ENCODE results near the gene EPM2AIP1. TPM values are rescaled to one million over a fixed set of nuclear protein-coding genes. Genes with fewer than 3 reads are reported as not detected.
"Not testable (repeated sequence)": the region's sequence is repeated elsewhere in the genome, so short reads cannot be mapped to it uniquely, and the experiment has no call there.

EPM2AIP1 gene
- total RNA-seq, 1 donor from 2014 or later = 16.5 TPM

DNA sequence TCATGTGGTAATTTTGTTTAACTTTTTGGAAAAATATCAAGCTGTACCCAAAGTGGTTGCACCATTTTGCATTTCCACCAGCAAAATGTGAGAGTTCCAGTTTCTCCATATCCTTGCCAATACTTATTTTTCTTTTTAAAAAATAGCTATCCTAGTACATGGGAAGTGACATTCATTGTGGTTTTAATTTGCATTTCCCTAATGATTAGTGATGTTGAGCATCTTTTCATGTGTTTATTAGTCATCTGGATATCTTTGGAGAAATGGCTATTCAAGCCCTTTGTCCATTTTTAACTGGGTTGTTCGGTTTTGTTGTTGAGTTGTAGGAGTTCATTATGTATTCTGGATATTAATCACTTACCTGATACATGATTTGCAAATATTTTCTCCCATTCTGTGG, 28.6 kb downstream of the EPM2AIP1 start:
- H3K27me3 Mint-ChIP-seq (ENCODE audit: low read depth, unreplicated experiment) = no peaks in the 10 kb centered on the region
- H3K27ac ChIP-seq (ENCODE audit: low read depth, low read length) = no peak overlapping the region
- FAIRE-seq = no peak
- H3K4me1 Mint-ChIP-seq (ENCODE audit: low read depth, unreplicated experiment) = no peaks in the 10 kb centered on the region
- H3K4me3 ChIP-seq (ENCODE audit: insufficient read depth, low read depth, low read length) = no peak overlapping the region
- H3K9me3 Mint-ChIP-seq (ENCODE audit: unreplicated experiment) = peaks cover 2% of the 10 kb centered on the region
- H3K27me3 ChIP-seq (ENCODE audit: insufficient read depth, low read length) = no peaks in the 10 kb centered on the region
- H4K20me1 ChIP-seq (ENCODE audit: insufficient read depth, low read length) = no peaks in the 10 kb centered on the region
- H3K36me3 Mint-ChIP-seq (ENCODE audit: low read depth, unreplicated experiment) = no peaks in the 10 kb centered on the region
- no peaks in the 10 kb centered on the region for H3K9me3 ChIP-seq (ENCODE audit: insufficient read depth, low read depth, low read length)
- H3K4me1 ChIP-seq (ENCODE audit: insufficient read depth, low read length) = no peaks in the 10 kb centered on the region
- H3K4me3 Mint-ChIP-seq (ENCODE audit: unreplicated experiment) = no peak overlapping the region
- H3K79me2 ChIP-seq (ENCODE audit: insufficient read depth, low read length) = no peaks in the 10 kb centered on the region
- DNase-seq (ENCODE audit: low read depth) = no peak
- no peak overlapping the region for H3K27ac Mint-ChIP-seq (ENCODE audit: unreplicated experiment)
- no peak overlapping the region for H3K9ac ChIP-seq (ENCODE audit: low read length)
- no peak overlapping the region for H2AFZ ChIP-seq (ENCODE audit: low read depth, low read length)
- no peak for TF ChIP-seq EZH2 (IDR thresholded peaks at IDR 0.05; ENCODE audit: insufficient read depth, low read length)
- TF ChIP-seq, protein P1, sequence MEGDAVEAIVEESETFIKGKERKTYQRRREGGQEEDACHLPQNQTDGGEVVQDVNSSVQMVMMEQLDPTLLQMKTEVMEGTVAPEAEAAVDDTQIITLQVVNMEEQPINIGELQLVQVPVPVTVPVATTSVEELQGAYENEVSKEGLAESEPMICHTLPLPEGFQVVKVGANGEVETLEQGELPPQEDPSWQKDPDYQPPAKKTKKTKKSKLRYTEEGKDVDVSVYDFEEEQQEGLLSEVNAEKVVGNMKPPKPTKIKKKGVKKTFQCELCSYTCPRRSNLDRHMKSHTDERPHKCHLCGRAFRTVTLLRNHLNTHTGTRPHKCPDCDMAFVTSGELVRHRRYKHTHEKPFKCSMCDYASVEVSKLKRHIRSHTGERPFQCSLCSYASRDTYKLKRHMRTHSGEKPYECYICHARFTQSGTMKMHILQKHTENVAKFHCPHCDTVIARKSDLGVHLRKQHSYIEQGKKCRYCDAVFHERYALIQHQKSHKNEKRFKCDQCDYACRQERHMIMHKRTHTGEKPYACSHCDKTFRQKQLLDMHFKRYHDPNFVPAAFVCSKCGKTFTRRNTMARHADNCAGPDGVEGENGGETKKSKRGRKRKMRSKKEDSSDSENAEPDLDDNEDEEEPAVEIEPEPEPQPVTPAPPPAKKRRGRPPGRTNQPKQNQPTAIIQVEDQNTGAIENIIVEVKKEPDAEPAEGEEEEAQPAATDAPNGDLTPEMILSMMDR (IDR thresholded peaks at IDR 0.05; ENCODE audit: insufficient read depth, low read depth, low read length) = no peak
- no peak overlapping the region for H3K4me2 ChIP-seq (ENCODE audit: low read length)
- H3K36me3 ChIP-seq (ENCODE audit: insufficient read depth, low read length) = no peaks in the 10 kb centered on the region

DNA sequence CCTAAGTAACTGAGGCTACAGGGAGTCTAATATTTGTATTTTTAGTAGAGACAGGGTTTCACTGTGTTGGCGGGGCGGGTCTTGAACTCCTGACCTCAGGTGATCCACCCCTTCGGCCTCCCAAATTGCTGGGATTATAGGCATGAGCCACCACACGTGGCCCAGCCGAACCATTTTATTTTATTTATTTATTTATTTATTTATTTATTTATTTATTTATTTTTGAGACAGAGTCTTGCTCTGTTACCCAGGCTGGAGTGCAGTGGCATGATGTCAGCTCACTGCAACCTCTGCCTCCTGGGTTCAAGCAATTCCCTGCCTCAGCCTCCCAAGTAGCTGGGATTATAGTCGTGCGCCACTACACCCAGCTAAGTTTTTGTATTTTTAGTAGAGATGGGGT, 29.9 kb downstream of the EPM2AIP1 start:
- not testable (repeated sequence) for H3K4me3 ChIP-seq (ENCODE audit: insufficient read depth, low read depth, low read length); H3K27ac Mint-ChIP-seq (ENCODE audit: unreplicated experiment); H3K9me3 Mint-ChIP-seq (ENCODE audit: unreplicated experiment); H3K4me3 Mint-ChIP-seq (ENCODE audit: unreplicated experiment); H4K20me1 ChIP-seq (ENCODE audit: insufficient read depth, low read length); H3K79me2 ChIP-seq (ENCODE audit: insufficient read depth, low read length); H3K4me1 Mint-ChIP-seq (ENCODE audit: low read depth, unreplicated experiment); H2AFZ ChIP-seq (ENCODE audit: low read depth, low read length); FAIRE-seq; H3K9ac ChIP-seq (ENCODE audit: low read length); H3K4me1 ChIP-seq (ENCODE audit: insufficient read depth, low read length); H3K36me3 ChIP-seq (ENCODE audit: insufficient read depth, low read length); H3K27ac ChIP-seq (ENCODE audit: low read depth, low read length); H3K4me2 ChIP-seq (ENCODE audit: low read length); DNase-seq (ENCODE audit: low read depth); H3K27me3 ChIP-seq (ENCODE audit: insufficient read depth, low read length); H3K36me3 Mint-ChIP-seq (ENCODE audit: low read depth, unreplicated experiment); H3K27me3 Mint-ChIP-seq (ENCODE audit: low read depth, unreplicated experiment); H3K9me3 ChIP-seq (ENCODE audit: insufficient read depth, low read depth, low read length)

DNA sequence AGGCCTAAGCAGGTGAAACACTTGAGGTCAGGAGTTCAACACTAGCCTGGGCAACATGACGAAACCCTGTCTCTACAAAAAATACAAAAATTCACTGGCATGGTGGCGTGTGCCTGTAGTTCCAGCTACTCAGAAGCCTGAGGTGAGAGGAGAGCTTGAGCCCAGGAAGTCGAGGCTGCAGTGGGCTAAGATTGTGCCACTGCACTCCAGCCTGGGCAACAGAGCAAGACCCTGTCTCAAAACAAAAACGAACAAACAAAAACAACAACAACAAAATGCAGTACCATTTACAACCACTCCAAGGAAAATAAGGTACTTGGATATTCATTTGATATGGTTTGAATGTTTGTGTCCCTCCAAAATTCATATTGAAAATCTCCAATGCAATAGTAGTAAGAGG, 32.4 kb downstream of the EPM2AIP1 start:
- Mint-ChIP-seq H3K36me3 (ENCODE audit: low read depth, unreplicated experiment) (no peaks in the 10 kb centered on the region), H3K4me3 (ENCODE audit: unreplicated experiment) (no peak overlapping the region), H3K27me3 (ENCODE audit: low read depth, unreplicated experiment) (no peaks in the 10 kb centered on the region), H3K27ac (ENCODE audit: unreplicated experiment) (no peak overlapping the region), H3K9me3 (ENCODE audit: unreplicated experiment) (no peaks in the 10 kb centered on the region), H3K4me1 (ENCODE audit: low read depth, unreplicated experiment) (peaks cover 6% of the 10 kb centered on the region)
- no peaks in the 10 kb centered on the region for H3K9me3 ChIP-seq (ENCODE audit: insufficient read depth, low read depth, low read length)
- no peak overlapping the region for H2AFZ ChIP-seq (ENCODE audit: low read depth, low read length)
- DNase-seq (ENCODE audit: low read depth) (no peak), FAIRE-seq (no peak)
- H3K4me1 ChIP-seq (ENCODE audit: insufficient read depth, low read length) = peaks cover 13% of the 10 kb centered on the region
- H3K4me2 ChIP-seq (ENCODE audit: low read length) = no peak overlapping the region
- no peak overlapping the region for H3K9ac ChIP-seq (ENCODE audit: low read length)
- H3K4me3 ChIP-seq (ENCODE audit: insufficient read depth, low read depth, low read length) = no peak overlapping the region
- H3K27ac ChIP-seq (ENCODE audit: low read depth, low read length) = no peak overlapping the region
- no peaks in the 10 kb centered on the region for H3K79me2 ChIP-seq (ENCODE audit: insufficient read depth, low read length)
- H4K20me1 ChIP-seq (ENCODE audit: insufficient read depth, low read length) = no peaks in the 10 kb centered on the region
- TF ChIP-seq, protein P1 (IDR thresholded peaks at IDR 0.05; ENCODE audit: insufficient read depth, low read depth, low read length) = no peak
- no peak for TF ChIP-seq EZH2 (IDR thresholded peaks at IDR 0.05; ENCODE audit: insufficient read depth, low read length)
- H3K27me3 ChIP-seq (ENCODE audit: insufficient read depth, low read length) = no peaks in the 10 kb centered on the region
- H3K36me3 ChIP-seq (ENCODE audit: insufficient read depth, low read length) = no peaks in the 10 kb centered on the region
